Activated CD4-positive, alpha-beta T cell treated with anti-CD3 and anti-CD28 coated beads, Interleukin-2, Interleukin-4, amounts not matched to agents 100 ng/mL and 50 ng/mL, durations not matched to agents 16 hours and 8 hours (primary cell): ENCODE measurements around the gene KRTAP22-1.

Experiments used
- DNase-seq: peaks from one replicate; pipeline ENCODE4 v3.0.0-alpha.2; 2020; ENCODE audit warnings: low spot score

Gene KRTAP22-1

GRCh38 chr21:30600787-30601186 lies at the start of gene KRTAP22-1:
Gene KRTAP22-1, plus strand, starts transcription at chr21:30601087.
- no peak for DNase-seq

GRCh38 chr21:30552782-30553181 lies 48.1 kb upstream of the KRTAP22-1 start:
- DNase-seq = no peak

- no peak for DNase-seq
These were observed 45.8 kb upstream of the KRTAP22-1 start for GRCh38 chr21:30555095-30555494.

GRCh38 chr21:30561264-30561895 lies 39.5 kb upstream of the KRTAP22-1 start, which contains the start of gene KRTAP19-7:
Gene KRTAP19-7, minus strand, starts transcription at chr21:30561314. Its CDS starts 25 bp downstream, at chr21:30561289.
- DNase-seq = no peak

GRCh38 chr21:30561957-30562356 lies 38.9 kb upstream of the KRTAP22-1 start:
- DNase-seq = no peak

- DNase-seq = no peak
These were observed 37.8 kb upstream of the KRTAP22-1 start for GRCh38 chr21:30563072-30563471.

GRCh38 chr21:30563630-30564029 lies 37.3 kb upstream of the KRTAP22-1 start:
- no peak for DNase-seq

GRCh38 chr21:30567617-30568016 lies 33.3 kb upstream of the KRTAP22-1 start:
- no peak for DNase-seq

- DNase-seq = no peak
These were observed 23.1 kb upstream of the KRTAP22-1 start for GRCh38 chr21:30577766-30578165.

GRCh38 chr21:30579346-30579745 lies 21.5 kb upstream of the KRTAP22-1 start:
- no peak for DNase-seq

- no peak for DNase-seq
These were observed 20.8 kb upstream of the KRTAP22-1 start for GRCh38 chr21:30580132-30580531.

- DNase-seq = no peak
These were observed 18.0 kb upstream of the KRTAP22-1 start for GRCh38 chr21:30582870-30583269.

GRCh38 chr21:30590297-30590696 lies 10.6 kb upstream of the KRTAP22-1 start, which contains the start of gene KRTAP22-2:
Gene KRTAP22-2, minus strand, starts transcription at chr21:30590397.
- no peak for DNase-seq

- no peak for DNase-seq
These were observed 8.7 kb upstream of the KRTAP22-1 start, which contains the start of gene KRTAP6-3 for GRCh38 chr21:30592140-30592539. Gene KRTAP6-3, plus strand, starts transcription at chr21:30592440. Its CDS starts 6 bp downstream, at chr21:30592446.

GRCh38 chr21:30598802-30599201 lies 2.1 kb upstream of the KRTAP22-1 start, which contains the start of gene KRTAP6-2:
Gene KRTAP6-2, minus strand, starts transcription at chr21:30598902. Its CDS starts 28 bp downstream, at chr21:30598874.
- DNase-seq = no peak

GRCh38 chr21:30605968-30606367 lies 5.1 kb downstream of the KRTAP22-1 start:
- DNase-seq = no peak

GRCh38 chr21:30612132-30612531 lies 11.2 kb downstream of the KRTAP22-1 start:
- DNase-seq = no peak

- DNase-seq = peak; percentile 1
These were observed 12.9 kb downstream of the KRTAP22-1 start, which contains the start of gene KRTAP6-1 for GRCh38 chr21:30613836-30614235. Gene KRTAP6-1, minus strand, starts transcription at chr21:30613930. Its CDS starts 26 bp downstream, at chr21:30613904.

- no peak for DNase-seq
These were observed 14.3 kb downstream of the KRTAP22-1 start for GRCh38 chr21:30615199-30615598.

- no peak for DNase-seq
These were observed 15.2 kb downstream of the KRTAP22-1 start, which contains the start of gene KRTAP20-1 for GRCh38 chr21:30616125-30616524. Gene KRTAP20-1, plus strand, starts transcription at chr21:30616425. Its CDS starts 30 bp downstream, at chr21:30616455.

GRCh38 chr21:30620080-30620479 lies 19.2 kb downstream of the KRTAP22-1 start:
- no peak for DNase-seq

- no peak for DNase-seq
These were observed 19.6 kb downstream of the KRTAP22-1 start, which contains the start of gene KRTAP20-4 for GRCh38 chr21:30620522-30620921. Gene KRTAP20-4, plus strand, starts transcription at chr21:30620627.

GRCh38 chr21:30623362-30623761 lies 22.5 kb downstream of the KRTAP22-1 start:
- DNase-seq = no peak
